ENCODE data around the gene IMMP1L.

- no peak for TF ChIP-seq FOXA1 (IDR thresholded peaks at IDR 0.05)
- no peak for TF ChIP-seq L3MBTL2 (conservative IDR thresholded peaks at IDR 0.05)
- no peak for TF ChIP-seq FOXK2 (IDR thresholded peaks at IDR 0.05)
- no peak for TF ChIP-seq SUZ12 (IDR thresholded peaks at IDR 0.05)
- TF ChIP-seq SP1 (IDR thresholded peaks at IDR 0.05), result no peak
These were observed 2.7 kb upstream of the IMMP1L start for GRCh38 chr11:31512117-31512516.

Measured in HEK293T (cell line).